GM19193 (cell line): ENCODE data around the gene PPP1R1C.

ENCODE experiments used
- POLR2A ChIP-seq: IDR thresholded peaks from 4 replicates; pipeline ENCODE4 v1.6.1; 2011; ENCODE audit not compliant: insufficient read depth, insufficient read length; ENCODE audit errors: extremely low read depth

The PPP1R1C gene

GRCh38 chr2:181991171-181991885, 5.7 kb downstream of the PPP1R1C start:
- no peak for TF ChIP-seq POLR2A

- no peak for TF ChIP-seq POLR2A
Measured at GRCh38 chr2:181992776-181993175, 7.1 kb downstream of the PPP1R1C start.

- no peak for TF ChIP-seq POLR2A
Measured at GRCh38 chr2:181995289-181995688, 9.6 kb downstream of the PPP1R1C start.

- no peak for TF ChIP-seq POLR2A
Measured at GRCh38 chr2:181998041-181998835, 12.6 kb downstream of the PPP1R1C start.

GRCh38 chr2:181998891-181999654, 13.4 kb downstream of the PPP1R1C start:
- no peak for TF ChIP-seq POLR2A

GRCh38 chr2:181999911-182000310, 14.3 kb downstream of the PPP1R1C start:
- TF ChIP-seq POLR2A = no peak

GRCh38 chr2:182004945-182005520, 19.4 kb downstream of the PPP1R1C start:
- no peak for TF ChIP-seq POLR2A

- TF ChIP-seq POLR2A = no peak
Measured at GRCh38 chr2:182006595-182007341, 21.1 kb downstream of the PPP1R1C start.

- TF ChIP-seq POLR2A = no peak
Measured at GRCh38 chr2:182014284-182014683, 28.6 kb downstream of the PPP1R1C start.

GRCh38 chr2:182015334-182016109, 29.9 kb downstream of the PPP1R1C start:
- no peak for TF ChIP-seq POLR2A

- TF ChIP-seq POLR2A = no peak
Measured at GRCh38 chr2:182018218-182018617, 32.6 kb downstream of the PPP1R1C start.

- TF ChIP-seq POLR2A = no peak
Measured at GRCh38 chr2:182019731-182020130, 34.1 kb downstream of the PPP1R1C start.

- TF ChIP-seq POLR2A = no peak
Measured at GRCh38 chr2:182020286-182021070, 34.8 kb downstream of the PPP1R1C start.
